Ramos (cell line): Measurements from ENCODE around the gene LY6G5B.
"Not testable (repeated sequence)": the region's sequence is repeated elsewhere in the genome, so short reads cannot be mapped to it uniquely, and the experiment has no call there.

Experiments
- in situ Hi-C: fragments of 300-500 bp; cut with MboI; formaldehyde crosslinking; loops from one replicate; pipeline ENCODE4 v1.14.3; 2022; ENCODE audit warnings: low sequenced_read_pairs; ENCODE audit not compliant: unreplicated experiment

The LY6G5B gene

GRCh38 chr6:31687860-31688693, 18.3 kb downstream of the LY6G5B start:
- in situ Hi-C loops = no loop called here

DNA sequence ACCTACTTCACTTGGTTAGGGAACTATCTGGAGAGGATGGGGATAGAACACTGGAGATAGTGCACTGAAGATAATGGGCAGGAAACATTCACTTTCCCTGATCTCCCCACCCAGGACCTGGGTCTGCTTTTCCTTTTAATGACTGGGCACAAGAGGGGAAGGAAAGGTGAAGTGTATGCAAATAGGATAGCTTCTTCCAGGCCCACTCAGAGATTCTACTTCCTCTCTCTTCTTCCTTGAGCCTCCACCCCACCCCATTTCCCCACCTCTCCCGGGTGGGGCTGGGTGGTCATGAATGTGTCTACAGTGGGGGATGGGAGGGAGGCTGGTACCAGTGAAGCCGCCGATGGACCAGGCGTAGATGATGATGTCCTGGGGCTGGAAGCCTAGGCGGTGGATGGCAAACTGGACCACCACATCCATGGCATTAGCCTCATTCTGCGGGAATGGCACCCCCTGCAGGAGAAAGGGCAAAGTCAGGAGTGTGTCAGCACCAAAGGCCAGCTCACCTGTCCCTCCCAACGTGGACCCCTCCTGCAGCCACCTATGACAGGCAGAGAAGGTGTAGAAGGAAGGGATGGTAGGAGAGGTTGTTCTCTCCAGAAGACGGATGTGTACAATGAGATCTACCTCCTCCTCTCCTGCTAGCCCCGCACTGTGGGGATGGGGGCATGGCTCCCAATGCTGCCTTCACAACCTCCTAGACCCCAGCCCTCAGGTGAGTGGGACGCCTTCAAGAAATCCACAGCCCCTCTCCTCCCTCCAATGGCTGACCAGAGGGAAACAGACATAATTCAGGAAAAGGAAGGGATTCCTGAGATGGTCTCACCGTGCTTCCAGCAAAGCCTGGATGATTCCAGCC, 19.7 kb downstream of the LY6G5B start:
- in situ Hi-C loops = no loop called here

- in situ Hi-C loops = no loop called here
Measured at GRCh38 chr6:31690231-31691077, 20.7 kb downstream of the LY6G5B start.

- in situ Hi-C loops = no loop called here
Measured at GRCh38 chr6:31691078-31691463, 21.3 kb downstream of the LY6G5B start.

- in situ Hi-C loops = no loop called here
Measured at GRCh38 chr6:31691564-31692108, 21.9 kb downstream of the LY6G5B start.

DNA sequence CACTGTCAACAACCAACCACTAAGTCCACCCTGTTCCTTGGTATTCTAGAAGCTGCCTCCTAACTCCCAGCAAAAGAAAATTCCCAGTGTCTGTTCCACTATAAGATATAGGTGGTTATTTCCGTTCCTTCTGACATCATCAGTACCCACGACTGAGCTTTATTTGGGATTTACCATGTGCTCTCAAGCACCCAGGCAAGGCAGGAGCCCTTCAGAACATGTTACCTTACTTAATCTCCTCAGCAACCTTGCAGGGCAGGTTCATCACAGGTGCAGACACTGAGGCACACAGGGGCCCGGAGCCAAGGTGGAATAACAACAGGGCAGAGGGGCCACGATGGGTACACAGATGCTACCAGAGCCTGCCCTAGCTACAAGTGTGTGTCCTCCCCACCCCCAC, 22.6 kb downstream of the LY6G5B start:
- in situ Hi-C loops = no loop called here

DNA sequence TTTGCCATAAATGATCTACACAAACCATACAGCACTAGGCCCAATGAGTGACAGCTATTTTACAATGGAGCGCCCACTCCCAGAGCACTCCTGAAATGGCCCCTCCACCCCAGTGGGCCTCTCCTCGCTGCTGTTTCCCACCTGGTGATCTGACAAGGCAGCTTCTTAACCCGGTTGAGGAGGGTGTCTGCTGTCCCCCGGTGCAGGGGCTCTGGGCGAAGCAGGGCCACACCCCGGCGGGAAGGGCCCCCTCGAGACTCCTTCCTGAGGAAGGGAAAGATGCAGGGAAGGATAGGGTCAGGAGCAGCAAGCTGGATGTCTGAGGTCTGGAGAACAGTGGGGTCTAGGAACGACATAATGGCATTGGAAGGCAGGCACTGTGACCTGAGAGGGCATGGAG, 23.1 kb downstream of the LY6G5B start:
- in situ Hi-C loops = no loop called here

GRCh38 chr6:31693535-31693934, 23.8 kb downstream of the LY6G5B start:
- in situ Hi-C loops = no loop called here

DNA sequence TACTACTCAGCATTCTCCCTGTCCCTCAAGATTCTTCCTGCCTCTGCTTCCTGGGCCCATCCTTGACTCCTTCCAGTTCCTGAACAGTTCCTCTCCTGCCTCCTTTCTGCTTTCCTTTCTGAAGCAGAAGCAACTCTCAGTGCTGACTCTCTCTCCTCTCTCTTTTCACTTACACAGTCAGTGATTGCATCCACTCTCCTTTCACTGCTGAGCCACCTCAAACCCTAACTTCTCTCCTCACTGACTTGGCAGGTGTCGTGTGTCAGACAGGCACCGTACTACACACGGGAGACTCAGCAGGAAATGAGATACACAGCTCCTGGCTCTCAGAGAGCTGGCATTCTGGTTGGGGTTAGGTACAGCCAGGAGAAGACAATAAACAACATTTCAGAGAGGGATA, 27.8 kb downstream of the LY6G5B start:
- in situ Hi-C loops = no loop called here

- in situ Hi-C loops = no loop called here
Measured at GRCh38 chr6:31700740-31701401, 31.1 kb downstream of the LY6G5B start.

DNA sequence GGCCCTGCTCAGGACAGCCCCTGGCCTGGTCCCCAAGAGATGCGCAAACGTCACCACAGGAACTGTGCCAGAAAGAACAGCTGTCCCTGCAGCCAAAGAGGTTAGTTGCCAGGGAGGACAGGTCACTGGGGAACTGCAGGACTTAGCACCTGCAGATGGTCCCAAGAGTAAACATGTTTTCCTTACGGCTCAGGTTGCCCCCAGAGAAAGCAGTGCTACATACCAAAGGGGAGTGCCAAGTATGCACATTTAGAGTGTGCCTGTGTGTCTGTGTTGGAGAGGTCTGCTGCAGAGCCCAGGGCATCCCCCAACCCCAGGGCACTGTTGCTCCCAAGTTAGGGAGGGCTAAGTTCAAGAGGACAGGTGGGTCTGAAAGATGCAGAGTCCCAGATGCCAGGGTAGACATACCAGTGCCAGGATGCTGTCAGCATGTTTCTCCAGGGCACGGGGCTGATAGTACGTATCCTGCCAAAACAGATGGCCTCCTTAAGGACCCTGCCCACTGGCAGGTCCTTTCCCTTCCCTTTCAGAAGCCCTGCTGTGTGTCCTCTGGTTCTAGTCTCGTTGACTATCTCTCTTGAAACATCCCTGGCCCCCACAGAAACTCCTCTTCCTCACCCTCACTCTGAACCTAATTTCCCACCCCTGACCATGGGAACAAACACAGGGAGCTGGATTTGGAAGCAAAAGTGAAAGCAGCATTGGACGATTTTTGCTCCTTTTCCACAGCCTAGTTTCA, 32.1 kb downstream of the LY6G5B start:
- in situ Hi-C loops = no loop called here

DNA sequence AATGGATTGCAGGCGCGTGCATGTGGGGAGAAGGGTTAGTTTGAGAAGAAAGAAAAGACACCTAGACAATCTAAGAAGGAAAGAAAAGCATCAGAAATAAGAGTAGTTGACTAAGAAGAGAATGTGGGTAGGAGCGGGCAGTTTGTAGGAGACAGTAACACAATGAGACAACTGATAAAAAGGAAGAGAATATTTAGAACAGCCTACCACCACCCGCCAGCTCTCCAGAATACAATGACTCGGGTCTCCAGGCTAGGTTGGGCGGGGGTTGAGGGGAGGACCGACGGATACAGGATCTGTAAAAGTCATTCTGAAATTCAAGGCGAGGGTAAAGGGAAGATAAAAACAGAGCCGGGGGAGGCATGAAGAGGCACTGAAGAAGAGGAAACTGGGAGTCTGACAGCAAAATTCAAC, 32.6 kb downstream of the LY6G5B start:
- in situ Hi-C loops = no loop called here

DNA sequence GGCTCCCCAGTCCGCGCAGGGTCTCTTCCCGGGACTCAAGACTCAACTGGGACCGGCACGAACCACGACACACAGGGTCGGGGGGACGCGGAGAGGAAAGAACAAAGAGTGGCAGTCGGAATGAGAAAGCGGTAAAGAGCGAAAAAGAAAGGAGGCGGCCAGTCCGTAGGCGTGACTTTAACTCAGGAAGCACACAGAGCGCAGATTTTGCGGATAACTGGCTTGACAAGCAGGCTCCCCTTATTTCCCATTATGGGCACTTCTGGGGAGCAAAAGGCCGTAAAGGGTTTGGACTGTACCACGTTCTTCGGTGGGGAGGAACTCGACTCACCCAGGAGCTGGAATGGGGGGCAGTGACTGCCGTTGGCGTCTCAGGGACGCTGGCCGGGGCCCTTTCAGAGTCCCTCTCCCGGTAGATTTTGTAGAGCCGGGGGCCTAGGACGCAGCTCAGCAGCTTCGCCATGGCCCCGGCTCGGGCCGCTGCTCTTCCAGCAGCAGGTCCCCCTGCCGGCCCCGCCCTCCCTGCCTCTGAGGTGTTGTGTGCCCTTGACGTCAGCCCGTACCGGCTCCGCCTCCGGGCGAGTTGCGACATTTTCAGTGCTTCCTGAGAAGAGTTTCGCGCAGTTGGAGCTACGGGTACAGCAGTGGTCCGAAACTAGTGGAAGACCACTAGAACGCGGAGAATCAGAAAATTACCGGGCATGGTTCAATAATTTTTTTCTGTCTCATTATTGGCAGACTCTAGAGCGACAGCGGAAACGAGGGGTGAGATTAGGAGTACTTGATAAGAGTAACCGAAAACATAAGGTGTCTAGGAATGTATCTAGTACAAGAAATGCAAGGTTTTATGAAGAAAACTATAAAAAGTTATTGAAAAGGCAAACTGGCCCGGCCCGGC, 33.3 kb downstream of the LY6G5B start, which contains the start of gene ABHD16A:
ABHD16A (minus strand) TSS at position 506 of the 898 bp plus-strand sequence; CDS start at position 463, 43 bp downstream.
- in situ Hi-C loops = no loop called here

DNA sequence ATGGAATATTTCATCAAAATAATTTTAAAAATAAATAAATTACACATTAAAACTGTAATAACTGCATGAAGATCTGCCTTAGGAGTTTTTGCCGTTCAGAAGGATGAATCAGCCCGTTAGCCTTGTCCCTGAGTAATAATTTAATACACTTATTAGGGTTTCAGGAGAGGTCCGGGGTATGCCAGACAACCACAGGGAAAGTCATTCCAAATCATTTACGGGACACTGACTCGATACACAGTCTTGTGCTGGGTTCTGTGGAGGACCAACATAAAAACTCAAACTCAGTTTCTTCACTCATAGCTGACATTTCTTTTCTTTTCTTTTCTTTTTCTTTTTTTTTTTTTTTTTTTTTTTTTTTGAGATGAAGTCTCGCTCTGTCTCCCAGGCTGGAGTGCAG, 36.2 kb downstream of the LY6G5B start:
- in situ Hi-C loops = no loop called here

- in situ Hi-C loops = no loop called here
Measured at GRCh38 chr6:31706599-31706998, 36.8 kb downstream of the LY6G5B start, which contains the start of gene LY6G6F. LY6G6F (plus strand) TSS chr6:31706866; CDS start chr6:31706907, 41 bp downstream.

DNA sequence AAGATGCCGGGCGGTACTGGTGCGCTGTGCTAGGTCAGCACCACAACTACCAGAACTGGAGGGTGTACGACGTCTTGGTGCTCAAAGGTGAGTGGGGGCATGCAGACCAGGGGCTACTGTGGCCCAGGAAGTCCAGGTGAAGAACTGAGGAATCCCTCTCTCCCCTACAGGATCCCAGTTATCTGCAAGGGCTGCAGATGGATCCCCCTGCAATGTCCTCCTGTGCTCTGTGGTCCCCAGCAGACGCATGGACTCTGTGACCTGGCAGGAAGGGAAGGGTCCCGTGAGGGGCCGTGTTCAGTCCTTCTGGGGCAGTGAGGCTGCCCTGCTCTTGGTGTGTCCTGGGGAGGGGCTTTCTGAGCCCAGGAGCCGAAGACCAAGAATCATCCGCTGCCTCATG, 37.9 kb downstream of the LY6G5B start:
- in situ Hi-C loops = no loop called here

DNA sequence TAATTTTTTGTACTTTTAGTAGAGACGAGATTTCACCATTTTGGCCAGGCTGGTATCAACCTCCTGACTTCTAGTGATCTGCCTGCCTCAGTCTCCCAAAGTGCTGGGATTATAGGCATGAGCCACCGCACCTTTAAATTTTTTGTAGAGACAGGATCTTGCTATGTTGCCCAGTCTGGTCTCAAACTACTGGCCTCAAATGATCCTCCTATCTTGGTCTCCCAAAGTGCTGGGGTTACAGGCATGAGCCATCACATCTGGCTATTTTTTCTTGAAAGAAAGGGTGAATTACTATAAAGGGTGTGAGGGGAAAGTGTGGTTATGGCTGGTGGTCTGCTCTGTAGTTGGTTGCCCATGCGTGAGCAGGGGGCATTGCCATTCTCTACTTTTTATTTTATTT, 38.4 kb downstream of the LY6G5B start:
- in situ Hi-C loops = no loop called here

DNA sequence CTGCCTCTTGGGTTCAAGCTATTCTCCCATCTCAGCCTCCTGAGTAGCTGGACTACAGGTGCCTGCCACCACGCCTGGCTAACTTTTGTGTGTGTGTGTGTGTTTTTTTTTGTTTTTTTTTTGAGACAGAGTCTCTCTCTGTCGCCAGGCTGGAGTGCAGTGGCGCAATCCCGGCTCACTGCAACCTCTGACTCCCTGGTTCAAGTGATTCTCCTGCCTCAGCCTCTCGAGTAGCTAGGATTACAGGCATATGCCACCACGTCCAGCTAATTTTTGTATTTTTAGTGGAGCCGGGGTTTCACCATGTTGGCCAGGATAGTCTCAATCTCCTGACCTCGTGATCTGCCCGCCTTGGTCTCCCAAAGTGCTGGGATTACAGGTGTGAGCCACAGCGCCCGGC, 39.4 kb downstream of the LY6G5B start:
- in situ Hi-C loops = not testable (repeated sequence)
